HG03575 (cell line): ENCODE results near the gene ZNF597.
"Not testable (repeated sequence)": the region's sequence is repeated elsewhere in the genome, so short reads cannot be mapped to it uniquely, and the experiment has no call there.

Experiments used
- ATAC-seq: cut with Tn5 transposase; IDR thresholded peaks from one replicate; pipeline ENCODE4 v1.9.1; 2021; ENCODE audit not compliant: unreplicated experiment, insufficient number of reproducible peaks, low FRiP score; ENCODE audit errors: extremely low read depth

The ZNF597 gene

GRCh38 chr16:3478242-3478925 lies 35.1 kb upstream of the ZNF597 start:
- no peak for ATAC-seq

- no peak for ATAC-seq
Observed at GRCh38 chr16:3476409-3476808, 33.1 kb upstream of the ZNF597 start.

- no peak for ATAC-seq
Observed at GRCh38 chr16:3475604-3476375, 32.5 kb upstream of the ZNF597 start.

- not testable (repeated sequence) for ATAC-seq
Observed at GRCh38 chr16:3474870-3475269, 31.6 kb upstream of the ZNF597 start.

- no peak for ATAC-seq
Observed at GRCh38 chr16:3474136-3474779, 31.0 kb upstream of the ZNF597 start.

GRCh38 chr16:3473596-3473943 lies 30.3 kb upstream of the ZNF597 start:
- not testable (repeated sequence) for ATAC-seq

- no peak for ATAC-seq
Observed at GRCh38 chr16:3472878-3473595, 29.7 kb upstream of the ZNF597 start.

GRCh38 chr16:3471518-3472176 lies 28.3 kb upstream of the ZNF597 start:
- ATAC-seq: no peak

- no peak for ATAC-seq
Observed at GRCh38 chr16:3470723-3471122, 27.4 kb upstream of the ZNF597 start.

- ATAC-seq: no peak
Observed at GRCh38 chr16:3469736-3470135, 26.4 kb upstream of the ZNF597 start.

- no peak for ATAC-seq
Observed at GRCh38 chr16:3468501-3468900, 25.2 kb upstream of the ZNF597 start.

- no peak for ATAC-seq
Observed at GRCh38 chr16:3467921-3468320, 24.6 kb upstream of the ZNF597 start.

- no peak for ATAC-seq
Observed at GRCh38 chr16:3467182-3467581, 23.9 kb upstream of the ZNF597 start.

GRCh38 chr16:3465911-3466584 lies 22.7 kb upstream of the ZNF597 start:
- ATAC-seq: no peak

GRCh38 chr16:3465301-3465700 lies 22.0 kb upstream of the ZNF597 start:
- ATAC-seq: no peak

GRCh38 chr16:3461151-3461550 lies 17.8 kb upstream of the ZNF597 start:
- ATAC-seq: no peak

- no peak for ATAC-seq
Observed at GRCh38 chr16:3460585-3460984, 17.3 kb upstream of the ZNF597 start.

GRCh38 chr16:3460121-3460520 lies 16.8 kb upstream of the ZNF597 start:
- ATAC-seq: no peak
